H9 (cell line): ENCODE measurements around the gene RET. TPM values are rescaled to one million over a fixed set of nuclear protein-coding genes. Genes with fewer than 3 reads are reported as not detected.

Experiments used
- DNase-seq: peaks from one replicate; pipeline ENCODE4 v3.0.0-alpha.2; 2017
- H2AFZ ChIP-seq: one replicate; pipeline ENCODE4 v1.6.1; 2013; ENCODE audit warnings: mild to moderate bottlenecking, low read length, control low read depth, moderate library complexity
- H2AK5ac ChIP-seq: 2 replicates; pipeline ENCODE4 v1.6.1; 2013; ENCODE audit warnings: low read length, control low read depth, mixed read lengths; ENCODE audit not compliant: insufficient read length
- H2BK120ac ChIP-seq: one replicate; pipeline ENCODE4 v1.6.1; 2013; ENCODE audit warnings: low read depth, mild to moderate bottlenecking, low read length, control low read depth, inconsistent platforms; ENCODE audit not compliant: poor library complexity, severe bottlenecking
- H2BK12ac ChIP-seq: 2 replicates; pipeline ENCODE4 v1.6.1; 2013; ENCODE audit warnings: low read length, control low read depth, mixed read lengths, low read depth; ENCODE audit not compliant: insufficient read length
- H2BK15ac ChIP-seq: 2 replicates; pipeline ENCODE4 v1.6.1; 2013; ENCODE audit warnings: low read depth, low read length, control low read depth
- H2BK20ac ChIP-seq: one replicate; pipeline ENCODE4 v1.6.1; 2013; ENCODE audit warnings: low read depth, mild to moderate bottlenecking, low read length, control low read depth, inconsistent platforms; ENCODE audit not compliant: poor library complexity, severe bottlenecking
- H2BK5ac ChIP-seq: 2 replicates; pipeline ENCODE4 v1.6.1; 2013; ENCODE audit warnings: low read length, control low read depth, mixed read lengths; ENCODE audit not compliant: insufficient read length
- H3K14ac ChIP-seq: 2 replicates; pipeline ENCODE4 v1.6.1; 2013; ENCODE audit warnings: low read length, control low read depth; ENCODE audit not compliant: insufficient read depth
- H3K18ac ChIP-seq: 2 replicates; pipeline ENCODE4 v1.6.1; 2013; ENCODE audit warnings: low read depth, mild to moderate bottlenecking, mixed read lengths, low read length, control low read depth; ENCODE audit not compliant: insufficient read length
- H3K23ac ChIP-seq: 2 replicates; pipeline ENCODE4 v1.6.1; 2013; ENCODE audit warnings: low read length, control low read depth, mixed read lengths, low read depth; ENCODE audit not compliant: insufficient read length
- H3K23me2 ChIP-seq: 2 replicates; pipeline ENCODE4 v1.6.1; 2013; ENCODE audit warnings: low read depth, mild to moderate bottlenecking, mixed read lengths, low read length, control low read depth; ENCODE audit not compliant: insufficient read length, poor library complexity, severe bottlenecking
- H3K27ac ChIP-seq: 2 replicates; pipeline ENCODE4 v1.5.1; 2013; ENCODE audit warnings: low read length, control low read depth, mixed read lengths, low read depth; ENCODE audit not compliant: insufficient read length
- H3K27me3 ChIP-seq: 2 replicates; pipeline ENCODE4 v1.6.1; 2013; ENCODE audit warnings: low read length, control low read depth, inconsistent platforms; ENCODE audit not compliant: insufficient read depth
- H3K4ac ChIP-seq: 2 replicates; pipeline ENCODE4 v1.6.1; 2013; ENCODE audit warnings: low read depth, mild to moderate bottlenecking, control low read depth, inconsistent platforms, low read length, moderate library complexity
- H3K4me1 ChIP-seq: 2 replicates; pipeline ENCODE4 v1.6.1; 2013; ENCODE audit warnings: low read length, control low read depth, inconsistent platforms; ENCODE audit not compliant: insufficient read depth
- H3K4me2 ChIP-seq: 2 replicates; pipeline ENCODE4 v1.6.1; 2013; ENCODE audit warnings: low read length, control low read depth, mixed read lengths; ENCODE audit not compliant: insufficient read length, insufficient read depth
- H3K56ac ChIP-seq: 2 replicates; pipeline ENCODE4 v1.6.1; 2013; ENCODE audit warnings: low read depth, mild to moderate bottlenecking, mixed read lengths, low read length, control low read depth; ENCODE audit not compliant: insufficient read length
- H3K79me1 ChIP-seq: 2 replicates; pipeline ENCODE4 v1.6.1; 2013; ENCODE audit warnings: low read depth, mild to moderate bottlenecking, moderate library complexity, low read length, control low read depth, inconsistent platforms; ENCODE audit not compliant: insufficient read depth, poor library complexity, severe bottlenecking
- H3K79me2 ChIP-seq: 2 replicates; pipeline ENCODE4 v1.6.1; 2013; ENCODE audit warnings: low read length, control low read depth, inconsistent platforms; ENCODE audit not compliant: insufficient read depth
- H3K9ac ChIP-seq: 2 replicates; pipeline ENCODE4 v1.6.1; 2013; ENCODE audit warnings: low read length, control low read depth, mixed read lengths; ENCODE audit not compliant: insufficient read length; ENCODE audit errors: extremely low read depth
- H3K9me3 ChIP-seq: one replicate; pipeline ENCODE4 v1.6.1; 2013; ENCODE audit warnings: low read depth, low read length, inconsistent platforms; ENCODE audit not compliant: control insufficient read depth
- H3T11ph ChIP-seq: one replicate; pipeline ENCODE4 v1.6.1; 2013; ENCODE audit warnings: mild to moderate bottlenecking, low read length, control low read depth, inconsistent platforms
- H4K20me1 ChIP-seq: one replicate; pipeline ENCODE4 v1.6.1; 2013; ENCODE audit not compliant: control insufficient read depth, insufficient read length, insufficient read depth
- H4K5ac ChIP-seq: 2 replicates; pipeline ENCODE4 v1.6.1; 2013; ENCODE audit warnings: low read depth, mild to moderate bottlenecking, mixed read lengths, low read length, control low read depth; ENCODE audit not compliant: insufficient read length
- H4K8ac ChIP-seq: replicated peaks from 2 replicates; pipeline ENCODE4 v1.6.1; 2013; ENCODE audit warnings: low read length, control low read depth, mixed read lengths, low read depth; ENCODE audit not compliant: insufficient read length
- H4K91ac ChIP-seq: 2 replicates; pipeline ENCODE4 v1.6.1; 2013; ENCODE audit warnings: low read depth, mild to moderate bottlenecking, moderate library complexity, mixed read lengths, low read length, control low read depth; ENCODE audit not compliant: insufficient read length
- H3K27ac Mint-ChIP-seq, 3 experiments: 2 replicates in 2 of 3; 3 replicates in 1 of 3; pipeline ENCODE4 v1.8.0; 2020 to 2021; ENCODE audit warnings: mixed read lengths in 3 of 3, mild to moderate bottlenecking in 1 of 3, moderate library complexity in 1 of 3
- H3K27me3 Mint-ChIP-seq: 2 replicates; pipeline ENCODE4 v1.8.0; 2021; ENCODE audit warnings: low read depth, mild to moderate bottlenecking, moderate library complexity, mixed read lengths
- H3K36me3 Mint-ChIP-seq, 3 experiments: 2 replicates in 2 of 3; 3 replicates in 1 of 3; pipeline ENCODE4 v1.8.0; 2020 to 2021; ENCODE audit warnings: low read depth in 3 of 3, mixed read lengths in 3 of 3; ENCODE audit not compliant: insufficient read depth in 1 of 3
- H3K4me1 Mint-ChIP-seq, 2 experiments: 2 replicates each; pipeline ENCODE4 v1.8.0; 2020; ENCODE audit warnings: mixed read lengths in 2 of 2
- H3K4me3 Mint-ChIP-seq, 2 experiments: 2 replicates in 1 of 2; 3 replicates in 1 of 2; pipeline ENCODE4 v1.8.0; 2020 to 2021; ENCODE audit warnings: mild to moderate bottlenecking in 2 of 2, mixed read lengths in 2 of 2, moderate library complexity in 1 of 2
- H3K9me3 Mint-ChIP-seq, 2 experiments: 2 replicates in 1 of 2; 3 replicates in 1 of 2; pipeline ENCODE4 v1.8.0; 2020; ENCODE audit warnings: mild to moderate bottlenecking in 2 of 2, mixed read lengths in 2 of 2, moderate library complexity in 1 of 2
- CTCF ChIP-seq: fragments of 200-600 bp; sonication (generic); conservative IDR thresholded peaks from 3 replicates; pipeline ENCODE4 v1.8.0; 2021; ENCODE audit warnings: antibody characterized with exemption, mild to moderate bottlenecking
- WGBS: extraction: QIAGEN DNeasy Blood & Tissue Kit; methylation state at CpG from one replicate; pipeline ENCODE4 v1.1.7; 2013; ENCODE audit warnings: missing lambda C conversion rate, low lambda C conversion rate, mixed read lengths; ENCODE audit not compliant: insufficient read length; ENCODE audit errors: extremely low coverage; 5-methylcytosine and 5-hydroxymethylcytosine counted together
- total RNA-seq: library from RNA; stranded (reverse); gene quantifications from 2 replicates; pipeline ENCODE4 v1.2.1, GENCODE V29; 2021

RET gene
- total RNA-seq, 1 experiment from 2014 or later, result 12.2 TPM

DNA sequence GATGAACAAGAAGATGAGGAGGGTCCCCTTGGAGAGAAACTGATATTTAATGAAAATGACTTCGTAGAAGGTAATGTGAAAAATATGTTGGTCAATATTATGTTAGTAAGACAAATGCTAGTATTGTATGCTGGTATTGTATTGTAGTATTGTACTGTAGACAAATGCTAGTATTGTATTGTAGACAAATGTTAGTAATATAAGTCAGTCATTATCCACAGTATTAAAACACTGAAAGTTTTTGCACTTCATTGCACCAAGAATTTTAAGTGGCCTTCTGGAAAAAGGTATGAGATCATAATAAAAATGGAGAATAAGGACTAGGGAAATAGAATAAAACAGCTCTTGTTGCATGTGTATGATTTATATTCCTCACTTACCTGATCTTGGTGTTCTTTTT lies 78.9 kb downstream of the RET start:
- no peaks in the 10 kb centered on the region for H3K27me3 Mint-ChIP-seq
- Histone ChIP-seq H4K5ac (no peak overlapping the region), H3T11ph (no peak overlapping the region), H2AFZ (no peak overlapping the region), H4K91ac (no peak overlapping the region), H3K79me1 (peaks cover 3% of the 10 kb centered on the region), H2BK20ac (no peak overlapping the region), H3K14ac (no peak overlapping the region), H3K4me1 (no peaks in the 10 kb centered on the region), H3K23me2 (no peaks in the 10 kb centered on the region), H3K18ac (no peak overlapping the region), H2BK15ac (no peak overlapping the region), H3K9ac (no peak overlapping the region), H3K79me2 (no peaks in the 10 kb centered on the region), H4K8ac (no peak overlapping the region), H3K23ac (no peak overlapping the region), H3K27me3 (no peaks in the 10 kb centered on the region), H4K20me1 (no peaks in the 10 kb centered on the region), H2AK5ac (no peak overlapping the region), H3K27ac (no peak overlapping the region), H2BK5ac (no peak overlapping the region), H3K4ac (no peak overlapping the region), H3K56ac (no peak overlapping the region), H2BK12ac (no peak overlapping the region), H2BK120ac (no peak overlapping the region), H3K4me2 (no peak overlapping the region), H3K9me3 (no peaks in the 10 kb centered on the region)
- H3K27ac Mint-ChIP-seq, result no peak overlapping the region
- no peak overlapping the region for H3K4me3 Mint-ChIP-seq
- WGBS, result no CpG with 5 or more reads among the region's 1 CpG
- no peaks in the 10 kb centered on the region for H3K9me3 Mint-ChIP-seq
- no peak for DNase-seq
- TF ChIP-seq CTCF, result no peak
- H3K4me1 Mint-ChIP-seq, result peaks cover 11 to 14% of the 10 kb centered on the region in 2 experiments
- H3K36me3 Mint-ChIP-seq, result no peaks in the 10 kb centered on the region; a peak in 1 of 7 replicates
